MM.1S (cell line): ENCODE measurements around the gene NOS2.
"Not testable (repeated sequence)": the region's sequence is repeated elsewhere in the genome, so short reads cannot be mapped to it uniquely, and the experiment has no call there.

Source experiments
- EZH2 ChIP-seq: fragments of 300-600 bp; sonication (generic); optimal IDR thresholded peaks from 2 replicates; pipeline ENCODE3; 2017; ENCODE audit warnings: low read depth, mild to moderate bottlenecking, antibody characterized with exemption, low read length, mixed read lengths
- EZH2phosphoT487 ChIP-seq: fragments of 300-600 bp; sonication (generic); IDR thresholded peaks from 2 replicates; pipeline ENCODE4 v1.6.1; 2018; ENCODE audit warnings: antibody characterized with exemption, low read length
- TF ChIP-seq, protein P1 (sequence below): fragments of 300-600 bp; sonication (generic); IDR thresholded peaks from 2 replicates; pipeline ENCODE4 v1.5.1; 2016; ENCODE audit warnings: antibody characterized with exemption, low read length, mixed read lengths

DNA sequence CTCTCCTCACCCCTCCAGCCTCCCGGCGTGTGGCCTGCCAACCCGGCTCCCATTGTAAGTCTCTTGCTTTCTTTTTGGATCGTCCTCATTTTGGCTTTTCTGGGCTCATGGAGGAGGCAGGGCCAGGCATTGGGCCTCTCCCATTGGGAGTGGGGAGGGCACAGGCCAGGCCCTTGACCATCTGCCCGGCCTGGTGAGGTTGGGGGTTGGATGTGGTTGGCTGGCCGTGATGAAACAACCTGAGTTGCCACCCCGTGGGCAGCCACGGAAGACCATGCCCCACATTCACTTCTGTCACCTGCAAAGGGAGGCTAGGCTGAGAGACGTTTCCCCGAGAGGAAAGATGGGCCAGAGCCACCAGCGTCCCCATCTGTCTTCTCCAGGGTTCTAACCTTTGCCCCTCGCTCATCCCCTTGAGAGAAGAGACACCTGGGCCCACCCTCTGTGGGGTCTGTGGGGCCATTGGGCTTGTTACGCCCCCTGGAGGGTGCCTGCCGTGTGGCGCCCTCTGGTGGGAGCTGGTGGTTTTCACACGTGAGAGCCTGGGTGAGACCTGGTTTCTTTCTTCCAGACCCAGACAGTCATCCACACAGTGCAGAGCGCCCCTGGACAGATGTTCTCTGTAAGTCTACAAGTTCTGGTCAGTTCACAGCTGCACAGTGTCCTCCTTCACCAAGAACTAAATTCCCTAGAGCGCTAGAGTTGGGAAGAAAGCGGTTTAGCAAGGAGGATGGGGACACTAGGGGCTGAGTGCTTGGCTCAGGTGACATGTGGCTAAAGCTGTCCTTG lies 47.3 kb downstream of the NOS2 start:
- TF ChIP-seq, protein P1, sequence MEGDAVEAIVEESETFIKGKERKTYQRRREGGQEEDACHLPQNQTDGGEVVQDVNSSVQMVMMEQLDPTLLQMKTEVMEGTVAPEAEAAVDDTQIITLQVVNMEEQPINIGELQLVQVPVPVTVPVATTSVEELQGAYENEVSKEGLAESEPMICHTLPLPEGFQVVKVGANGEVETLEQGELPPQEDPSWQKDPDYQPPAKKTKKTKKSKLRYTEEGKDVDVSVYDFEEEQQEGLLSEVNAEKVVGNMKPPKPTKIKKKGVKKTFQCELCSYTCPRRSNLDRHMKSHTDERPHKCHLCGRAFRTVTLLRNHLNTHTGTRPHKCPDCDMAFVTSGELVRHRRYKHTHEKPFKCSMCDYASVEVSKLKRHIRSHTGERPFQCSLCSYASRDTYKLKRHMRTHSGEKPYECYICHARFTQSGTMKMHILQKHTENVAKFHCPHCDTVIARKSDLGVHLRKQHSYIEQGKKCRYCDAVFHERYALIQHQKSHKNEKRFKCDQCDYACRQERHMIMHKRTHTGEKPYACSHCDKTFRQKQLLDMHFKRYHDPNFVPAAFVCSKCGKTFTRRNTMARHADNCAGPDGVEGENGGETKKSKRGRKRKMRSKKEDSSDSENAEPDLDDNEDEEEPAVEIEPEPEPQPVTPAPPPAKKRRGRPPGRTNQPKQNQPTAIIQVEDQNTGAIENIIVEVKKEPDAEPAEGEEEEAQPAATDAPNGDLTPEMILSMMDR: not testable (repeated sequence)
- not testable (repeated sequence) for TF ChIP-seq EZH2phosphoT487, EZH2
